SK-N-SH treated with all-trans-retinoic acid at 6 μM for 48 hours (cell line): ENCODE data around the gene PCBD1.
A peak's percentile ranks its signal among the peaks of the same experiment; 100 is the strongest.

Source experiments
- ATAC-seq: fragments of 200-7000 bp; cut with Tn5 transposase; 3 replicates; pipeline ENCODE4 v1.9.1; 2020; ENCODE audit warnings: mild to moderate bottlenecking, moderate library complexity
- ARNTL ChIP-seq: fragments of 450-650 bp; formaldehyde crosslinking; IDR thresholded peaks from 2 replicates; pipeline ENCODE4 v1.5.0; 2020; ENCODE audit warnings: low read depth, mild to moderate bottlenecking, moderate library complexity, borderline replicate concordance
- BACH2 ChIP-seq: fragments of 250-450 bp; sonication (Bioruptor Pico); IDR thresholded peaks from 2 replicates; pipeline ENCODE4 v1.9.0; 2021; ENCODE audit warnings: mild to moderate bottlenecking, borderline replicate concordance
- CREB5 ChIP-seq: fragments of 250-450 bp; sonication (Bioruptor Pico); IDR thresholded peaks from 2 replicates; pipeline ENCODE4 v1.5.1; 2020; ENCODE audit warnings: low read depth, mild to moderate bottlenecking, moderate library complexity
- CSDC2 ChIP-seq: fragments of 250-450 bp; sonication (Bioruptor Pico); IDR thresholded peaks from 2 replicates; pipeline ENCODE4 v1.5.0; 2020; ENCODE audit warnings: mild to moderate bottlenecking, moderate library complexity
- CSRNP3 ChIP-seq: fragments of 250-450 bp; sonication (Bioruptor Pico); IDR thresholded peaks from 2 replicates; pipeline ENCODE4 v1.5.1; 2021; ENCODE audit warnings: mild to moderate bottlenecking, moderate library complexity
- GLIS3 ChIP-seq: fragments of 250-450 bp; sonication (Bioruptor Pico); IDR thresholded peaks from 2 replicates; pipeline ENCODE4 v1.5.0; 2020; ENCODE audit warnings: mild to moderate bottlenecking, moderate library complexity
- ISL1 ChIP-seq: fragments of 250-450 bp; sonication (Bioruptor Pico); IDR thresholded peaks from 2 replicates; pipeline ENCODE4 v2.1.2; 2022; ENCODE audit warnings: mild to moderate bottlenecking, moderate library complexity
- PPARA ChIP-seq: fragments of 250-450 bp; sonication (Bioruptor Pico); IDR thresholded peaks from 2 replicates; pipeline ENCODE4 v1.5.0; 2020; ENCODE audit warnings: mild to moderate bottlenecking, borderline replicate concordance
- RARB ChIP-seq: fragments of 250-450 bp; sonication (Bioruptor Pico); IDR thresholded peaks from 2 replicates; pipeline ENCODE4 v1.8.0; 2021; ENCODE audit warnings: mild to moderate bottlenecking, moderate library complexity
- SNAI2 ChIP-seq: fragments of 250-450 bp; sonication (Bioruptor Pico); IDR thresholded peaks from 2 replicates; pipeline ENCODE4 v1.5.0; 2020; ENCODE audit warnings: mild to moderate bottlenecking, moderate library complexity
- TCF4 ChIP-seq: fragments of 250-450 bp; sonication (Bioruptor Pico); IDR thresholded peaks from 2 replicates; pipeline ENCODE4 v1.8.0; 2021; ENCODE audit warnings: mild to moderate bottlenecking, moderate library complexity, borderline replicate concordance
- TOX ChIP-seq: fragments of 250-450 bp; sonication (Bioruptor Pico); IDR thresholded peaks from 2 replicates; pipeline ENCODE4 v1.8.0; 2021; ENCODE audit warnings: mild to moderate bottlenecking, moderate library complexity, borderline replicate concordance
- TSHZ2 ChIP-seq: fragments of 250-450 bp; sonication (Bioruptor Pico); IDR thresholded peaks from 2 replicates; pipeline ENCODE4 v1.5.0; 2020; ENCODE audit warnings: mild to moderate bottlenecking, moderate library complexity
- ZC3H10 ChIP-seq: fragments of 250-450 bp; sonication (Bioruptor Pico); IDR thresholded peaks from 2 replicates; pipeline ENCODE4 v1.5.1; 2021; ENCODE audit warnings: mild to moderate bottlenecking, moderate library complexity
- ZFP3 ChIP-seq: fragments of 250-450 bp; sonication (Bioruptor Pico); IDR thresholded peaks from 2 replicates; pipeline ENCODE4 v1.5.0; 2020; ENCODE audit warnings: mild to moderate bottlenecking, moderate library complexity
- ZFP30 ChIP-seq: fragments of 450-650 bp; formaldehyde crosslinking; IDR thresholded peaks from 2 replicates; pipeline ENCODE4 v1.5.0; 2022; ENCODE audit warnings: mild to moderate bottlenecking, moderate library complexity
- ZNF565 ChIP-seq: fragments of 450-650 bp; formaldehyde crosslinking; conservative IDR thresholded peaks from 2 replicates; pipeline ENCODE4 v1.5.0; 2020; ENCODE audit warnings: low read depth, mild to moderate bottlenecking, moderate library complexity
- ZNF70 ChIP-seq: fragments of 450-650 bp; formaldehyde crosslinking; IDR thresholded peaks from 2 replicates; pipeline ENCODE4 v1.5.0; 2020; ENCODE audit warnings: mild to moderate bottlenecking, moderate library complexity
- ZNF8 ChIP-seq: fragments of 450-650 bp; formaldehyde crosslinking; IDR thresholded peaks from 2 replicates; pipeline ENCODE4 v1.5.0; 2020; ENCODE audit warnings: mild to moderate bottlenecking, moderate library complexity

Gene PCBD1

GRCh38 chr10:70851597-70852475 lies 36.5 kb downstream of the PCBD1 start:
- TF ChIP-seq BACH2 (no peak), GLIS3 (CRISPR knock-in tag) (no peak), ARNTL (CRISPR knock-in tag) (no peak), ISL1 (no peak), SNAI2 (CRISPR knock-in tag) (no peak), ZFP30 (no peak), RARB (CRISPR knock-in tag) (no peak), CREB5 (CRISPR knock-in tag) (no peak), ZNF70 (CRISPR knock-in tag) (no peak), ZC3H10 (CRISPR knock-in tag) (no peak), CSRNP3 (CRISPR knock-in tag) (no peak), ZFP3 (CRISPR knock-in tag) (no peak), ZNF8 (CRISPR knock-in tag) (no peak), CSDC2 (no peak), TOX (CRISPR knock-in tag) (no peak), PPARA (CRISPR knock-in tag) (no peak), ZNF565 (CRISPR knock-in tag) (no peak), TSHZ2 (no peak)
- no peak for ATAC-seq

GRCh38 chr10:70850097-70850496 lies 38.3 kb downstream of the PCBD1 start:
- ATAC-seq, result no peak; the same call in 2 of the 3 replicates
- no peak for TF ChIP-seq ZFP3 (CRISPR knock-in tag)
- no peak for TF ChIP-seq CREB5 (CRISPR knock-in tag)
- TF ChIP-seq ZNF70 (CRISPR knock-in tag), result no peak
- no peak for TF ChIP-seq CSRNP3 (CRISPR knock-in tag)
- no peak for TF ChIP-seq TCF4 (CRISPR knock-in tag)
- TF ChIP-seq GLIS3 (CRISPR knock-in tag), result no peak

DNA sequence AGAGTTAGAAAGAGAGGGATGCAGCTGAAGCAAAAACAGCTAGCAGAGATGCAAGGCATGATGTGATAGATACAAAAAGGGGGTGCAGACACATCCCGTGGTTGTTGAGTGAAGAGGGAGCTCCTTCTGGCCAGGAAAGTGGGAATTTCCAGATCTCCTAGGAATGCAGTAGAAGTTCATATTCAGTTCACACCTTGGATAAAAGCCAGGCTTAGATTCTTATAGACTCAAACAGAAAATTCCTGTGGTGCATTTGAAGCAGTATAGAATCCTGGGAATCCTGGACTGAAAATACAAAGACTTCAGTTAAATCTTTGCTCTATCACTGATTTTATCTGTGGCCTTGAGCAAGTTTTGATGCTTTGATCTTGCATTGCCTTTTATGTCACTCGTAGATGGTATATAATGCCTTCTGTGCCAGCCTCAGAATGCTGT lies 38.8 kb downstream of the PCBD1 start:
- peak; percentile 87 for ATAC-seq
- TF ChIP-seq ARNTL (CRISPR knock-in tag) (no peak), ZC3H10 (CRISPR knock-in tag) (0 out of 2 replicates have a peak, but pooled peaks have one; percentile 11), ISL1 (0 out of 2 replicates have a peak, but pooled peaks have one; percentile 23), ZFP3 (CRISPR knock-in tag) (no peak)
